Measurements from ENCODE around the gene PBX3.

The PBX3 gene

DNA sequence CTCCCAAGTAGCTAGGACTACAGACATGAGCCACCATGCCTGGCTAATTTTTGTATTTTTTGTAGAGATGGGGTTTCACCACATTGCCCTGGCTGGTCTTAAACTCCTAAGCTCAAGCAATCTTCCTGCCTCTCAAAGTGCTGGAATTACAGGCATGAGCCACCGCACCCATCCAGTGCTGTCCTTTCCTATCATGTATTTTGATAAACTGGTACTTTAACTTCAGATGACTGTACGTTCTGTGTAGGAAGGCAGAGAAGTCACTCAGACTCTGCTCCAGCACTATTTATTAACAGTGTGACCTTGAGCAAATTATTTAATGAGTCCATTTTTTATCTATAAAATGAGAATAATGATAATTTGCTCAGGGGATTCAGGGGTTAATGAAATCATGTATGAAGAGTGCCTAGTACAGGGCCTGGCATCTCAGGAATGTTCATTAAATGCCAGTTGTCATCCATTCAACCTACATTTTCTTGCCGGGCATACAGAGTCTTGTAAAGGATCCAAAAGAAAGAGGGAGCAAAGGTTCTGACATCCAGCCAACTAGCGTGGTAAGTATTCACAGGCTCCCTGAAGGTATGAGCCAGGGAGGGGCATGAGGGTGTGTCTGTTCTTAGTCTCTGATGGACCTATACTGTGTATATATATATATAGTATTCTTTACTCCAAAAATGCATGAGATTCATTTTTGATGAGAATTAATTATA is 201.9 kb downstream of the PBX3 start:
- Histone ChIP-seq H3K4me3 (ENCODE audit: low read depth, low read length) (no peak overlapping the region), H3K79me2 (no peaks in the 10 kb centered on the region), H3K9ac (no peak overlapping the region), H3K9me3 (ENCODE audit: control insufficient read depth, low read length) (no peaks in the 10 kb centered on the region), H3K27ac (no peak overlapping the region), H3K4me1 (peaks cover 2% of the 10 kb centered on the region), H2AFZ (no peak overlapping the region), H3K27me3 (ENCODE audit: control insufficient read depth, insufficient read depth, low read length) (no peaks in the 10 kb centered on the region), H3K36me3 (ENCODE audit: control insufficient read depth, insufficient read depth, low read length) (no peaks in the 10 kb centered on the region), H3K4me2 (ENCODE audit: low read length) (no peak overlapping the region)
- TF ChIP-seq, protein P1, sequence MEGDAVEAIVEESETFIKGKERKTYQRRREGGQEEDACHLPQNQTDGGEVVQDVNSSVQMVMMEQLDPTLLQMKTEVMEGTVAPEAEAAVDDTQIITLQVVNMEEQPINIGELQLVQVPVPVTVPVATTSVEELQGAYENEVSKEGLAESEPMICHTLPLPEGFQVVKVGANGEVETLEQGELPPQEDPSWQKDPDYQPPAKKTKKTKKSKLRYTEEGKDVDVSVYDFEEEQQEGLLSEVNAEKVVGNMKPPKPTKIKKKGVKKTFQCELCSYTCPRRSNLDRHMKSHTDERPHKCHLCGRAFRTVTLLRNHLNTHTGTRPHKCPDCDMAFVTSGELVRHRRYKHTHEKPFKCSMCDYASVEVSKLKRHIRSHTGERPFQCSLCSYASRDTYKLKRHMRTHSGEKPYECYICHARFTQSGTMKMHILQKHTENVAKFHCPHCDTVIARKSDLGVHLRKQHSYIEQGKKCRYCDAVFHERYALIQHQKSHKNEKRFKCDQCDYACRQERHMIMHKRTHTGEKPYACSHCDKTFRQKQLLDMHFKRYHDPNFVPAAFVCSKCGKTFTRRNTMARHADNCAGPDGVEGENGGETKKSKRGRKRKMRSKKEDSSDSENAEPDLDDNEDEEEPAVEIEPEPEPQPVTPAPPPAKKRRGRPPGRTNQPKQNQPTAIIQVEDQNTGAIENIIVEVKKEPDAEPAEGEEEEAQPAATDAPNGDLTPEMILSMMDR (IDR thresholded peaks at IDR 0.05) = no peak

DNA sequence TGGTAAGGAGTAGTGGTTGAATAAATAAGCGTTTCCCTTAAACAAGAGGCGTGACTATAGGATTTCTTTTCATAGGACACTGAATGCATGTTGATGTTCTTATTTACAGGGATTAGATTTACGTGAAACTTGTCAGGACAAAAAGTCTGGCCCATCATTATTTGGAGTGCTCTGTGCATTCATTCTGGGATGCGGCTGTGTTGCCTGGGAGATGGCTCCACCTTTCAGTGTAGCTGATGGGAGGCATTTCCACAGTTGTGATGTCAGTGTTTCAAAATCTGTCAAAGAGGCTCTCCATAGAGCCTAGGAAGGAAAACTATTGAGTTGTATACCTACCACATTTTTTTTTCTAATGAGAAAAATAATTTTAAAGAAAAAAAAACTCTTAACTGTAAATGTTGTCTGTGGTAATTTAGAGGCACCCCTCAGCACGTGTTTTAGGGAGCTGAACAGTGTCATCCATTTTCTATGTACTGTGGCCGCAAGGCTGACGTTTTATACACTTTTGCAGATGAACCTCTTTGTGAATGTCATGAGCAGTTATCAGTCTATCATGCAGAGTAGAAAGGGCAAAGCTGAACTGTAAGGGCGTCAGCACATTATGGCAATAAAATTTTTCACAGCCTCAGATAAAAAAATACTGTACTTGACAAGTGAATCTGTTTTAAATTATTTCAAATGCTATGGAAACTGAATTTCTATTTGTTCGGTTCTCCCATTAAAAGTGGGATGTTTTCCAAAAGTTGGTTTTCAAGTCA is 202.7 kb downstream of the PBX3 start:
- H3K9ac ChIP-seq = no peak overlapping the region
- no peak overlapping the region for H2AFZ ChIP-seq
- H3K4me3 ChIP-seq (ENCODE audit: low read depth, low read length) = no peak overlapping the region
- H3K4me2 ChIP-seq (ENCODE audit: low read length) = no peak overlapping the region
- H3K79me2 ChIP-seq = no peaks in the 10 kb centered on the region
- H3K4me1 ChIP-seq = peaks cover 2% of the 10 kb centered on the region
- H3K9me3 ChIP-seq (ENCODE audit: control insufficient read depth, low read length) = no peaks in the 10 kb centered on the region
- H3K36me3 ChIP-seq (ENCODE audit: control insufficient read depth, insufficient read depth, low read length) = no peaks in the 10 kb centered on the region
- H3K27me3 ChIP-seq (ENCODE audit: control insufficient read depth, insufficient read depth, low read length) = no peaks in the 10 kb centered on the region
- TF ChIP-seq, protein P1 (IDR thresholded peaks at IDR 0.05) = no peak
- no peak overlapping the region for H3K27ac ChIP-seq

DNA sequence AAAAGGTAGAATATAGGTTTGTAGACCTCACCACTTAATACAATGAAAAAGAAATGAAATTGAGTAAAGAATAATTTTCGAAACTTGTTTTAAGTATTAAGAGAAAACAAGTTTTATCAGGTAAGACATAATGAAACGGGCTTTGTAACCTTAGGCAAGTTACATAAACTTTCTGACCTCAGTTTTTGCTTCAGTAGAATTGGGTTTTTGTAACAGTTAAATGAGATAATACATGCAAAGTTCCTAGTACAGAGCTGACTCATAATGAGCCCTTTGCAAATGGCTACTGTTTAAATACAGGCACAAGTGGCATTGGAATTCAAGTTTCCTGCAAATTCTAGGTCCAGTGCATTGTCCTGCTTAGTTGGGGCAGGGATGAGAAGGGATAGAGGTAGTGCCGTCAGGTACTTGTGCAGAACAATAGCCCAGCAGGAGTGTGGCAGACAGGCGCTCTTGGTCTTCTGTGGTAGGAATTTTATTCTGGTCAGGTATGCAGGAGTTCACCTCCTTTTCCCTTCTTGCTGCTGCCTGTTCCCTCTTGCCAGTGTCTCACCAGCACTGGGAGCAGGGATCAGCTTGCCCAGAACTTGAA is 203.8 kb downstream of the PBX3 start:
- Histone ChIP-seq H3K4me1 (peaks cover 6% of the 10 kb centered on the region), H3K9me3 (ENCODE audit: control insufficient read depth, low read length) (no peaks in the 10 kb centered on the region), H3K27ac (no peak overlapping the region), H3K4me3 (ENCODE audit: low read depth, low read length) (no peak overlapping the region), H2AFZ (no peak overlapping the region), H3K27me3 (ENCODE audit: control insufficient read depth, insufficient read depth, low read length) (no peaks in the 10 kb centered on the region), H3K79me2 (no peaks in the 10 kb centered on the region), H3K9ac (no peak overlapping the region), H3K4me2 (ENCODE audit: low read length) (no peak overlapping the region), H3K36me3 (ENCODE audit: control insufficient read depth, insufficient read depth, low read length) (no peaks in the 10 kb centered on the region)
- TF ChIP-seq, protein P1 (IDR thresholded peaks at IDR 0.05) = no peak

DNA sequence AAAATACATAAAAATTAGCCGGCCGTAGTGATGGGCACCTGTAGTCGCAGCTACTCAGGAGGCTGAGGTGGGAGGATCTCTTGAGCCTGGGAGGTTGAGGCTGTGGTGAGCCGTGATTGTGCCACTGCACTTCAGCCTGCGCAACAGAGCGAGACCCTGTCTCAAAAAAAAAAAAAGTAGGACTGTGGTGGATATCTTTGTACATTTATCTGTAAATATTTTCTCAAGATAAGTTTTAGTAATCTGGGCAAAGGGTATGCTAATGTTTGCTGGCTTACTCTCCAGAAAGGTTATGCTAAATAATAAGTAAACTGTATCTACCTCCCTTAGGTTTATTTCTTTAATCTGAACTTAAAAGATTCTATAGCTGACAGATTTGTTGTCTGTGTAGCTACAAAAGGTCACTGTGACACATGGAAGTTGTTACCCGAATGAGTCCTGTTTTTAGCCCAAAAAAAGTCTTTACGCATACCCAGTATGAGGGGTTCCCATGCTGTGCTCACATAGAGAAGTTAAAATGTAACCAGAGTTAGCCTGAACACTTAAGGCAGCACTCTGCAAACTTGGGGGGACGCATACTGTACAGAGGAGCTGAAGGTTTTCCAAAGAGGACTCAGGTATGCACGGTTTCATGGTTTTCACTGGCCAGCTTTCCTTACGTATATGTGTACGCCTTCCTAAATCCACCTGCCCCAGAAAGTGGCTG is 206.3 kb downstream of the PBX3 start:
- peaks cover 13% of the 10 kb centered on the region for H3K4me1 ChIP-seq
- no peaks in the 10 kb centered on the region for H3K36me3 ChIP-seq (ENCODE audit: control insufficient read depth, insufficient read depth, low read length)
- H3K27me3 ChIP-seq (ENCODE audit: control insufficient read depth, insufficient read depth, low read length) = no peaks in the 10 kb centered on the region
- no peak overlapping the region for H3K9ac ChIP-seq
- no peaks in the 10 kb centered on the region for H3K79me2 ChIP-seq
- H2AFZ ChIP-seq = no peak overlapping the region
- no peak overlapping the region for H3K4me2 ChIP-seq (ENCODE audit: low read length)
- no peak overlapping the region for H3K27ac ChIP-seq
- no peaks in the 10 kb centered on the region for H3K9me3 ChIP-seq (ENCODE audit: control insufficient read depth, low read length)
- H3K4me3 ChIP-seq (ENCODE audit: low read depth, low read length) = no peak overlapping the region
- TF ChIP-seq, protein P1 (IDR thresholded peaks at IDR 0.05) = no peak

Data from parathyroid adenoma (tissue), 2 donors.